Neural progenitor cell (in vitro differentiated cells): ENCODE measurements around the gene LRRC8D. TPM values are rescaled to one million over a fixed set of nuclear protein-coding genes. Genes with fewer than 3 reads are reported as not detected.
A peak's percentile ranks its signal among the peaks of the same experiment; 100 is the strongest.

Experiments
- DNase-seq: peaks from one replicate; pipeline ENCODE4 v3.0.0-alpha.2; 2016; ENCODE audit warnings: low spot score
- H2AFZ ChIP-seq: fragments of 200-600 bp; sonication (generic); replicated peaks from 2 replicates; pipeline ENCODE4 v1.6.1; 2016; ENCODE audit warnings: antibody characterized with exemption
- H3F3A ChIP-seq: fragments of 200-600 bp; sonication (generic); 2 replicates; pipeline ENCODE4 v1.6.1; 2016; ENCODE audit warnings: antibody characterized with exemption, low read depth
- H3K27ac ChIP-seq: fragments of 200-600 bp; sonication (generic); 2 replicates; pipeline ENCODE4 v1.5.1; 2016; ENCODE audit warnings: mild to moderate bottlenecking
- H3K27me3 ChIP-seq: fragments of 200-600 bp; sonication (generic); 2 replicates; pipeline ENCODE4 v1.6.1; 2016; ENCODE audit warnings: mild to moderate bottlenecking, moderate library complexity
- H3K36me3 ChIP-seq: fragments of 200-600 bp; sonication (generic); 2 replicates; pipeline ENCODE4 v1.5.1; 2016
- H3K4me1 ChIP-seq: fragments of 200-600 bp; sonication (generic); 2 replicates; pipeline ENCODE4 v1.6.1; 2016; ENCODE audit warnings: mixed run types
- H3K4me2 ChIP-seq: fragments of 200-600 bp; sonication (generic); 2 replicates; pipeline ENCODE4 v1.6.1; 2016
- H3K4me3 ChIP-seq: fragments of 200-600 bp; sonication (generic); 2 replicates; pipeline ENCODE4 v1.5.1; 2016
- H3K79me2 ChIP-seq: fragments of 200-600 bp; sonication (generic); 2 replicates; pipeline ENCODE4 v1.6.1; 2016; ENCODE audit warnings: low read depth
- H3K9ac ChIP-seq: fragments of 200-600 bp; sonication (generic); 2 replicates; pipeline ENCODE4 v1.6.1; 2016
- H3K9me3 ChIP-seq: fragments of 200-600 bp; sonication (generic); 2 replicates; pipeline ENCODE4 v1.5.1; 2016; ENCODE audit warnings: low read depth
- H4K20me1 ChIP-seq: fragments of 200-600 bp; sonication (generic); 2 replicates; pipeline ENCODE4 v1.6.1; 2016; ENCODE audit warnings: low read depth
- H3K27ac Mint-ChIP-seq: 3 replicates; pipeline ENCODE4 v1.8.0; 2021; ENCODE audit warnings: mixed read lengths
- H3K27me3 Mint-ChIP-seq: 2 replicates; pipeline ENCODE4 v1.8.0; 2022; ENCODE audit warnings: low read depth, mild to moderate bottlenecking, inconsistent platforms, moderate library complexity, mixed read lengths; ENCODE audit not compliant: insufficient read depth
- H3K36me3 Mint-ChIP-seq: 3 replicates; pipeline ENCODE4 v1.8.0; 2021; ENCODE audit warnings: mixed read lengths
- H3K4me1 Mint-ChIP-seq: 3 replicates; pipeline ENCODE4 v1.8.0; 2021; ENCODE audit warnings: mixed read lengths
- H3K4me3 Mint-ChIP-seq: 3 replicates; pipeline ENCODE4 v1.8.0; 2021; ENCODE audit warnings: mild to moderate bottlenecking, moderate library complexity, mixed read lengths
- H3K9me3 Mint-ChIP-seq: 3 replicates; pipeline ENCODE4 v1.8.0; 2020; ENCODE audit warnings: mixed read lengths
- CTCF ChIP-seq: fragments of 200-600 bp; sonication (generic); IDR thresholded peaks from 2 replicates; pipeline ENCODE4 v1.5.1; 2017; ENCODE audit warnings: antibody characterized with exemption, mild to moderate bottlenecking
- EZH2 ChIP-seq: fragments of 200-600 bp; sonication (generic); IDR thresholded peaks from 2 replicates; pipeline ENCODE4 v1.6.1; 2017; ENCODE audit warnings: antibody characterized with exemption, mild to moderate bottlenecking, moderate library complexity
- EZH2phosphoT487 ChIP-seq: fragments of 200-600 bp; sonication (generic); IDR thresholded peaks from 2 replicates; pipeline ENCODE4 v1.6.1; 2017; ENCODE audit warnings: antibody characterized with exemption
- total RNA-seq: library from RNA; depleted of rRNA; stranded (reverse); fragments of >200 nt; gene quantifications from 2 replicates; pipeline ENCODE4 v1.2.3, GENCODE V29; 2015; ENCODE audit warnings: low replicate concordance

The LRRC8D gene
- total RNA-seq, 1 donor from 2014 or later = 55.7 TPM

- no peaks in the 10 kb centered on the region for H3K9me3 ChIP-seq
- peaks cover 17% of the 10 kb centered on the region for H3K4me1 ChIP-seq
- Mint-ChIP-seq H3K27me3 (peaks cover 2% of the 10 kb centered on the region), H3K9me3 (no peaks in the 10 kb centered on the region), H3K36me3 (peaks cover 9% of the 10 kb centered on the region), H3K27ac (no peak overlapping the region), H3K4me1 (peaks cover 25% of the 10 kb centered on the region), H3K4me3 (no peak overlapping the region)
- H3K4me3 ChIP-seq = no peak overlapping the region
- H3K4me2 ChIP-seq = no peak overlapping the region
- H3K27me3 ChIP-seq = no peaks in the 10 kb centered on the region
- TF ChIP-seq CTCF (no peak), EZH2phosphoT487 (no peak), EZH2 (no peak)
- H4K20me1 ChIP-seq = peaks cover 60% of the 10 kb centered on the region
- H3K36me3 ChIP-seq = no peaks in the 10 kb centered on the region
- peaks cover 2% of the 10 kb centered on the region for H3F3A ChIP-seq
- H3K79me2 ChIP-seq = peaks cover 32% of the 10 kb centered on the region
- H3K27ac ChIP-seq = no peak overlapping the region
- DNase-seq = no peak
- no peak overlapping the region for H2AFZ ChIP-seq
- no peak overlapping the region for H3K9ac ChIP-seq
These were observed 78.1 kb downstream of the LRRC8D start for GRCh38 chr1:89898695-89899470.

GRCh38 chr1:89900323-89900722, 79.5 kb downstream of the LRRC8D start:
- peaks cover 11% of the 10 kb centered on the region for H3F3A ChIP-seq
- H3K9me3 ChIP-seq = no peaks in the 10 kb centered on the region
- H3K27ac ChIP-seq = no peak overlapping the region
- Mint-ChIP-seq H3K9me3 (no peaks in the 10 kb centered on the region), H3K27me3 (peaks cover 2% of the 10 kb centered on the region), H3K36me3 (peaks cover 9% of the 10 kb centered on the region), H3K4me1 (peaks cover 37% of the 10 kb centered on the region), H3K27ac (no peak overlapping the region), H3K4me3 (no peak overlapping the region)
- peaks cover 63% of the 10 kb centered on the region for H4K20me1 ChIP-seq
- no peak overlapping the region for H3K4me2 ChIP-seq
- H3K4me3 ChIP-seq = no peak overlapping the region
- H3K4me1 ChIP-seq = peaks cover 27% of the 10 kb centered on the region
- H3K79me2 ChIP-seq = peaks cover 34% of the 10 kb centered on the region
- no peaks in the 10 kb centered on the region for H3K36me3 ChIP-seq
- TF ChIP-seq EZH2phosphoT487 (no peak), CTCF (no peak), EZH2 (no peak)
- DNase-seq = no peak
- no peak overlapping the region for H3K9ac ChIP-seq
- no peaks in the 10 kb centered on the region for H3K27me3 ChIP-seq
- H2AFZ ChIP-seq = no peak overlapping the region

GRCh38 chr1:89900791-89901708, 80.2 kb downstream of the LRRC8D start:
- H3K79me2 ChIP-seq = peaks cover 41% of the 10 kb centered on the region
- no peak for TF ChIP-seq EZH2
- no peak for TF ChIP-seq EZH2phosphoT487
- TF ChIP-seq CTCF = no peak
- peaks cover 7% of the 10 kb centered on the region for H3K36me3 Mint-ChIP-seq

More at GRCh38 chr1:89900791-89901708, 80.2 kb downstream of the LRRC8D start:
- H3K4me1 ChIP-seq = peaks cover 34% of the 10 kb centered on the region
- no peaks in the 10 kb centered on the region for H3K9me3 ChIP-seq
- peaks cover 18% of the 10 kb centered on the region for H3F3A ChIP-seq
- H2AFZ ChIP-seq = no peak overlapping the region
- H4K20me1 ChIP-seq = peaks cover 68% of the 10 kb centered on the region
- peaks cover 6% of the 10 kb centered on the region for H3K27me3 Mint-ChIP-seq
- H3K4me1 Mint-ChIP-seq = peaks cover 44% of the 10 kb centered on the region
- H3K27ac Mint-ChIP-seq = peak overlapping the region; percentile 25
- DNase-seq = no peak
- no peak overlapping the region for H3K4me3 Mint-ChIP-seq
- H3K4me3 ChIP-seq = no peak overlapping the region
- H3K9me3 Mint-ChIP-seq = no peaks in the 10 kb centered on the region
- H3K4me2 ChIP-seq = no peak overlapping the region
- H3K27me3 ChIP-seq = no peaks in the 10 kb centered on the region
- peak overlapping the region; percentile 35 for H3K27ac ChIP-seq
- no peak overlapping the region for H3K9ac ChIP-seq
- no peaks in the 10 kb centered on the region for H3K36me3 ChIP-seq
